Measurements from ENCODE around the gene MTMR3.

- TF ChIP-seq POLR2A (IDR thresholded peaks at IDR 0.05): no peak
- no peak for TF ChIP-seq CTCF (IDR thresholded peaks at IDR 0.05)
These were observed 32.1 kb downstream of the MTMR3 start for GRCh38 chr22:29914991-29915533.

All from adrenal gland (tissue), 5 donors.